ENCODE measurements around the gene THRSP. TPM values are rescaled to one million over a fixed set of nuclear protein-coding genes. Genes with fewer than 3 reads are reported as not detected.

The THRSP gene
- total and polyA plus RNA-seq, 2 of the 8 experiments (the other 6 are each of a cell fraction or from before 2014, with no cell fraction given), result 0.11 TPM; not detected in 1

DNA sequence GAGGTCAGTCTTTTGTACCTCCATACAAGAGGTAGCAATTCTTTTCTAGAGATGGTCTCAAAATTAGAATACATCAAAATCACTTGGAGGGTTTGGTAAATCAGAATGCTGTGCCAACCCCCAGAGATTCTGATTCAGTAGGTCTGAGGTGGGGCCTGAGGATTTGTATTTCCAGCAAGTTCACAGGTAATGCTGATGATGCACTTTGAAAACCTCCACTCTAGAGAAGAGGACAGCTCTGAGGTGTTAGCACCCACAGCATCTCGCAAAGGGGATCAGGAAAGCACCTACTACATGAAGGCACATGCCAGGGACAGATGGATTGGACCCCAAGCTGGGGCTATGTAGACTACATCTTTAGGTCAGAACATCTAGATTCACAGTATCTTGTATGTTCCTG, 47.8 kb upstream of the THRSP start:
- no peak overlapping the region for H2BK120ac ChIP-seq (replicated peaks; ENCODE audit: low read depth, low read length)
- WGBS, 2 experiments (ENCODE audit: extremely low coverage in 1 of 2, insufficient coverage in 1 of 2, insufficient read length in 1 of 2, insufficient replicate concordance in 2 of 2, low coverage in 1 of 2, low lambda C conversion rate in 2 of 2, missing lambda C conversion rate in 1 of 2), result 95% methylated on average over 1 of the region's 1 CpG; no CpG with 5 or more reads in 1 of the 2 experiments
- H3K27me3 ChIP-seq (replicated peaks in 1 of 4; ENCODE audit: control insufficient read depth in 3 of 4, extremely low read depth in 1 of 4, insufficient read depth in 3 of 4, low read length in 3 of 4), result no peaks in the 10 kb centered on the region
- H4K8ac ChIP-seq (ENCODE audit: extremely low read depth, insufficient read depth, low read length), result no peak overlapping the region
- no peak overlapping the region for H3K18ac ChIP-seq (ENCODE audit: extremely low read depth, low read length)
- H3K9me3 ChIP-seq (ENCODE audit: insufficient read depth in 2 of 2, low read depth in 1 of 2, low read length in 1 of 2), result no peaks in the 10 kb centered on the region
- DNase-seq (ENCODE audit: low read depth in 1 of 2, low spot score in 2 of 2), result no peak
- no peak overlapping the region for H3K9ac ChIP-seq (replicated peaks in 1 of 4; ENCODE audit: extremely low read depth in 1 of 4, low read depth in 3 of 4, low read length in 3 of 4)
- no peaks in the 10 kb centered on the region; the same call in 1 of the 2 replicates for H3K79me1 ChIP-seq (ENCODE audit: low read depth, low read length)
- H3K4me3 ChIP-seq (ENCODE audit: extremely low read depth in 1 of 4, insufficient read depth in 2 of 4, low read depth in 3 of 4, low read length in 4 of 4), result no peak overlapping the region
- H3K23me2 ChIP-seq (ENCODE audit: low read depth, low read length), result no peaks in the 10 kb centered on the region
- no peak overlapping the region for H2BK20ac ChIP-seq (ENCODE audit: low read length)
- H3K14ac ChIP-seq (ENCODE audit: insufficient read length), result no peak overlapping the region
- no peak overlapping the region for H3K56ac ChIP-seq (replicated peaks; ENCODE audit: insufficient read length, low read depth, low read length)
- H3K27ac ChIP-seq (ENCODE audit: low read depth, low read length), result no peak overlapping the region
- H3K4ac ChIP-seq (replicated peaks; ENCODE audit: insufficient read length, low read depth, low read length), result no peak overlapping the region
- ChIA-PET POLR2A (ENCODE audit: partially characterized antibody) (interaction anchor here (0.7 kb wide), 1 partner anchor 21 kb away, joined by 3 read pairs; the partner anchor contains the start of gene INTS4), CTCF (ENCODE audit: partially characterized antibody) (interaction anchor here (1.1 to 1.7 kb wide), 3 partner anchors 16 to 30 kb away, joined by 3 to 6 read pairs (median 4); no protein-coding TSS in a partner anchor)
- no peak overlapping the region for H2BK5ac ChIP-seq (ENCODE audit: low read depth, low read length)
- peaks cover 6 to 12% (median 10%) of the 10 kb centered on the region in 4 experiments; a peak in 6 of 8 replicates for H3K36me3 ChIP-seq (ENCODE audit: control insufficient read depth in 2 of 4, insufficient read depth in 4 of 4, low read length in 3 of 4)
- H2BK12ac ChIP-seq (ENCODE audit: low read depth, low read length), result no peak overlapping the region
- H4K20me1 ChIP-seq (replicated peaks in 1 of 2; ENCODE audit: control insufficient read depth in 1 of 2, insufficient read depth in 2 of 2, low read length in 2 of 2), result no peaks in the 10 kb centered on the region
- no peak for FAIRE-seq
- H3K79me2 ChIP-seq (ENCODE audit: control insufficient read depth in 1 of 2, insufficient read depth in 2 of 2, low read length in 2 of 2), result no peaks in the 10 kb centered on the region
- H4K5ac ChIP-seq (ENCODE audit: insufficient read length, low read depth, low read length), result no peak overlapping the region
- H2BK15ac ChIP-seq (ENCODE audit: low read length), result no peak overlapping the region
- H3K4me2 ChIP-seq (ENCODE audit: insufficient read depth in 1 of 2, low read depth in 2 of 2, low read length in 2 of 2), result no peak overlapping the region
- no peak overlapping the region for H2AFZ ChIP-seq (ENCODE audit: low read length)
- TF ChIP-seq, protein P1, sequence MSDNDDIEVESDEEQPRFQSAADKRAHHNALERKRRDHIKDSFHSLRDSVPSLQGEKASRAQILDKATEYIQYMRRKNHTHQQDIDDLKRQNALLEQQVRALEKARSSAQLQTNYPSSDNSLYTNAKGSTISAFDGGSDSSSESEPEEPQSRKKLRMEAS (IDR thresholded peaks at IDR 0.05), result no peak
- no peak for TF ChIP-seq JUN (IDR thresholded peaks at IDR 0.05; ENCODE audit: low read depth, low read length)
- peaks cover 0 to 6% (median 3%) of the 10 kb centered on the region in 4 experiments; a peak in 3 of 7 replicates for H3K4me1 ChIP-seq (replicated peaks in 1 of 4; ENCODE audit: control insufficient read depth in 3 of 4, insufficient read depth in 4 of 4, low read length in 3 of 4)
- H4K91ac ChIP-seq (replicated peaks; ENCODE audit: insufficient read length, low read length), result no peak overlapping the region
- H3K23ac ChIP-seq (ENCODE audit: insufficient read length), result no peak overlapping the region
- no peak overlapping the region for H2AK5ac ChIP-seq (ENCODE audit: low read depth, low read length)
